ENCODE results near the gene SECISBP2L. TPM values are rescaled to one million over a fixed set of nuclear protein-coding genes. Genes with fewer than 3 reads are reported as not detected.

The SECISBP2L gene
- total RNA-seq, 1 donor from 2014 or later = 26.4 TPM

DNA sequence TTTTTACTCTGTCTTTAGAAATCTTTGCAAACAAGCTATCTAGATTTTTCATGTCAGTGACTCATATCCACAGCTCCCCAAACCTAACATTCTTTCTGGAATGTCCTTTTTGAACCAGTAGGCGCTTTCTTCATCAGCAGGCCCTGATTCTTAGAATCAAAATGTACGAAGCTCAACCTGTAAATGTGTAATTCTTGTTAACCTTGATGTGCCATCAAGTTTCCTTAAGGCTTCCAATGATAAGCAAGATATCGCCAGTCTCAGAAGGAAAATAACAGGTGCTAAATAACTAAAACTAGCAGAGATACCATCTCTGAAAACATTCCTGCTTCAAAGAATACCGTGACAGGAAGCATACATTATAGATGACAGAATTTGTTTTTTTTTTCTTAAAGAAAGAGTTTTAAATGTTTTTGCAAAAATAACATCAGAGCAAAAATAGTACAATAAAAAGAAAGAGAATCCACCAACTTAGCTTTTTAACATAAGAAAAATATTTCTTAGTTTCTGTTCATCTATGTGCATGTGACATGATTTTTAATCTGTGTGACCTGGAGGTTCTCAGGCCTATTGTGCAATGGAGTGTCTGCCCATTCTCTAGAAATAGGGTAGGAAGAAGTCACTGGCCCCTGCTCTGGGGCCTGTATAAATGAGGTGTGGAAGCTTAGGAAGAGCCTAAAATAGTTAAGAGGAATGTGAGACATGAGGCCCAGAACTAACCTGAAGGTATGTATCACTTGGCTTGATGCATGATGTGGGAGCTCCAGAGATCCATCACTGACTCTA lies 14.7 kb upstream of the SECISBP2L start:
- DNase-seq (ENCODE audit: low read depth in 2 of 2) = peak in 1 of 2 donors; percentile 80

GRCh38 chr15:49059491-49059890 lies 13.2 kb upstream of the SECISBP2L start:
- DNase-seq (ENCODE audit: low read depth in 2 of 2) = peak in 1 of 2 donors; percentile 62

GRCh38 chr15:49058559-49058958 lies 12.3 kb upstream of the SECISBP2L start:
- DNase-seq (ENCODE audit: low read depth in 2 of 2) = no peak

DNA sequence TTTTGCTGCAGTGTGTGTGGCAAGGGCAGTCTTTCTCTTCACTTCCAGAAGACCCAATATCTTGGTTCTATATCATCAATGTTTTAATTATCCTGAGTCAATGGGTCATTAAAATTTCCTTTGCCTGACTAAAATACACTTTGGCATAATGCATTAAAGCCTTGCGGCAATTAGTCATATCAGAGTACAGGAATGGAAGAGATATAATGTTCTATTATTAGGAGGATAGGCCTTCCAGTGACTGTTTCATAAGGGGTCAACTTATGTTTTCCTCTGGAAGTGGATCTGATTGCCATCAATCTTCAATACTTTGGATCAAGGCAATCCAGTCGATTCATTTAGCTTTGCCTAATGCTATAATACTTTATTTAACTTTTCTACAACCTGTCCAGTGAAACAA lies 9.4 kb upstream of the SECISBP2L start:
- no peak for DNase-seq (ENCODE audit: low read depth in 2 of 2)

DNA sequence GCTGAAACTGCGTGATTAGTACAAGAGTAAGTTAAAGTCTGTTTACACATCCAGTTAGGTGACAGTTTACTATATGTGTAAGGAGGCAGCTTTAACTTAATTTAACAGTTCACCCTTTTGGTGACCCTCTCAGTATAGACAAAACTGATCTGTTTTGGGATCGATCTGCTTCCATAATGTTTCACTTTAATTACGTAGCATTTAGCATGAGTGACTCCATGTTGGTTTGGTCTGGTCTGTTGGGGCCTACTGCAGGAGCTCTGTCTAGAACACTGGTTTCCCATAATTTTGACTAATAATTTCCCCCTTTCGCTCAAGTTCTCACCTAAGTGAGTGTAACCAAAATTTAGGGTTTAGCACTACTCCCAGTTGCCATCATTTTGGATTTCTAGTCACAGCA lies 6.4 kb upstream of the SECISBP2L start:
- no peak for DNase-seq (ENCODE audit: low read depth in 2 of 2)

DNA sequence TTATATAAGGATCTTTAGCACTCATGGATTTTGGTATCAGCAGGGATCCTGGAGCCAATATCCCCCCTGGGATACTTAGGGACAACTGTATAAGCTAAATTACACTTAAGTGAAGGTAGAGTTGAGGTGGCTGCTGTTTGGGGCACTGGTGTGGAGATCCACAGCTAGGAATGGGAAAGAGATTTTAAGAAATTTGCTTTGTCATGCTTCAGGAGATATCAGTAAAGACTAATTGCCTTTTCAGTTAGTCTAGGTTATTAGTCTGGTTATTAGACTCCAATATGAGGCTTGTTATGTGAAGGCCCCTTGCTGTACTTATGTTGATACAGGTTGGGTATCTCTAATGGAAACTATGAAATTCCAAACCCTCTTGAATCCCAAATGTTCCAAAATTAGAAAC lies 1.2 kb upstream of the SECISBP2L start:
- DNase-seq (ENCODE audit: low read depth in 2 of 2) = no peak

- peak; percentile 41 to 46 for DNase-seq (ENCODE audit: low read depth in 2 of 2)
Measured at GRCh38 chr15:49045751-49046219, 461 bp downstream of the SECISBP2L start.

DNA sequence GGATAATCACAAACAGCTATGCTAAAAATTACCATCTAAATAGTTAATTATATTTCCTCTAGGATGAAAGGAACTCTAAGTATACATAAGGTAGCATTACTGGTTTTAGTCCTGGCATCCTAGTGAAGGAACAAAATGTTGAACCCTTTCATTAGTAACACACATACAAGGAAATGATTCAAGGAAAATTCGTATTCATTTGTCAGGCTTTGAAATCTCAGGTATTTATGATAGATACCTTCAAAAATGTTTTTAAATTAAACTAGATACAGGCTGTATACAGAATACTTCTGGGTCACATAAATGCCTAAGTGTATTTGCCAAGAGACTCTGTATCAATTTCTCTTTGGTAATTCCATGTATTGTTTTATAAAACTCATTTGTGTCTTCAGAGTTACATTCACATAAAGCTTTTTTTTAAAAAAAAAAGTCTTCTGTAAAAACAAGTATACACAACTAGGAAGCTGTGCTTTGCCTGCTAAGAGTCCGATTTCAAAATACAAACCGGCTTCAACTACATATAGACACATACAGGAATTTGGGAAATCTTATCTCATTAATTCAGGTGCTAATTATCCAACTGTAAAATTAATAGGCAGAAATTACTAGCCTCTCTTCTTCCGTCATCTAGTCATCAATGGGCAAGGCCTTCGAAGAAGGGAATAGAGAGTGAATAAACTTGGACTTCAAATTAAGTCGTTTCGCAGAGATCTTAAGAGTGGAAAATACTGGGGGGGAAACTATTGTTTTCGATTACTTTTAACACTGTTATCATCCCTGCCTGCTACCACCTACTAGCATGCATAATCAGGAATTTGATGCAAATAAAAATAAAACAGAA lies 1.3 kb downstream of the SECISBP2L start:
- DNase-seq (ENCODE audit: low read depth in 2 of 2) = peak in 1 of 2 donors; percentile 12

DNA sequence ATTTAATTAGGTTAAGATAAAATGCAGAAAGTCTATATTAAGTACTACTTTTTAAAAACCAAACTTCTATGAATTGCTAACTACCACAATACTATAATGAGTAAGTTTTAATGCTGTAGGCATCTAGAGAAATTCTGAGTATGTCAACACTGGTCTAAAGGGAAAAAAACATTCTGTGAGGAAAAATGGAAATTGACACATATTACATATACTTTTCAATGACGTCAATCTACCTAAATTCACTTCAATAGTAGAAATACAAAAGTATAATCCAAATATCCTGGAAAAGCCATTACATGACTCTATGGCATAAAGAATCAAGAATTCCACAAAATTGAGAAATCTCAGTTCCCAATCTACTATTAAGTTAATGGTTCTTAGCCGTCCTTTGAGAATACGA lies 2.2 kb downstream of the SECISBP2L start:
- DNase-seq (ENCODE audit: low read depth in 2 of 2) = no peak

DNA sequence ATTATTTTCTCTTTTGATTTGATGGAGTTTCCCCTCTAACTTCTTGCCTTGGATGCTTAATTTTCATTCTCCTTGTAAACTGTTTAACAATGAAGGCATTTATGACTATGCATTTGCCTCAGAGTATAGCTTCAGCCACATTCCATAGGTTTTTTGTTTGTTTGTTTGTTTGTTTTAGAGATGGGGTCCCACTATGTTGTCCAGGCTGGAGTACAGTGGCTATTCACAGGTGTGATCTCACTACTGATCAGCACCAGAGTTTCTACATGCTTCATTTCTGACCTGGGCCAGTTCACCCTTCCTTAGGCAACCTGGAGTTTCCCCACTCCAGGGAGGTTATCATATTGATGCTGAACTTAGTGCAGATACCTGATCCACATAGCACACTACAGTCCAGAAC lies 4.1 kb downstream of the SECISBP2L start:
- DNase-seq (ENCODE audit: low read depth in 2 of 2) = no peak

GRCh38 chr15:49041426-49041825 lies 4.8 kb downstream of the SECISBP2L start:
- DNase-seq (ENCODE audit: low read depth in 2 of 2) = no peak

GRCh38 chr15:49040151-49040550 lies 6.1 kb downstream of the SECISBP2L start:
- no peak for DNase-seq (ENCODE audit: low read depth in 2 of 2)

DNA sequence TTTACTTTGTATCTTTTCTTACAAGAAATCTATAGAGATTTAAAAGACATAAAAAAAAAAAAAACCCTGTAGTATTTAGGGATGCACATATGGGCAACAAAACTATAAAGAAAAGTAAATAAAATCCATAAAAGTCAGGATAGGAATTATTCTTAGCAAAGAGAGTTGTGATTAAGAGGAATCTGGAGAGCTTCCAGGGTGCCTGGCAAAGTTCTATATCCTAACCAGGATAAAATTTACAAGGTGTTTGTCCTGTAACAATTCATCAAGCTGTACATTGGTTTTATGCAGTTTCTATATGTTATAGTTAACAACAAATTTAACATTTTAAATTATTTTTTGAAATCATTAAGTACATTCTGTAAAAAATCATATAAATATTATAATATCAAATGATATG lies 7.9 kb downstream of the SECISBP2L start:
- no peak for DNase-seq (ENCODE audit: low read depth in 2 of 2)

GRCh38 chr15:49037546-49037940 lies 8.7 kb downstream of the SECISBP2L start:
- peak in 1 of 2 donors; percentile 25 for DNase-seq (ENCODE audit: low read depth in 2 of 2)

DNA sequence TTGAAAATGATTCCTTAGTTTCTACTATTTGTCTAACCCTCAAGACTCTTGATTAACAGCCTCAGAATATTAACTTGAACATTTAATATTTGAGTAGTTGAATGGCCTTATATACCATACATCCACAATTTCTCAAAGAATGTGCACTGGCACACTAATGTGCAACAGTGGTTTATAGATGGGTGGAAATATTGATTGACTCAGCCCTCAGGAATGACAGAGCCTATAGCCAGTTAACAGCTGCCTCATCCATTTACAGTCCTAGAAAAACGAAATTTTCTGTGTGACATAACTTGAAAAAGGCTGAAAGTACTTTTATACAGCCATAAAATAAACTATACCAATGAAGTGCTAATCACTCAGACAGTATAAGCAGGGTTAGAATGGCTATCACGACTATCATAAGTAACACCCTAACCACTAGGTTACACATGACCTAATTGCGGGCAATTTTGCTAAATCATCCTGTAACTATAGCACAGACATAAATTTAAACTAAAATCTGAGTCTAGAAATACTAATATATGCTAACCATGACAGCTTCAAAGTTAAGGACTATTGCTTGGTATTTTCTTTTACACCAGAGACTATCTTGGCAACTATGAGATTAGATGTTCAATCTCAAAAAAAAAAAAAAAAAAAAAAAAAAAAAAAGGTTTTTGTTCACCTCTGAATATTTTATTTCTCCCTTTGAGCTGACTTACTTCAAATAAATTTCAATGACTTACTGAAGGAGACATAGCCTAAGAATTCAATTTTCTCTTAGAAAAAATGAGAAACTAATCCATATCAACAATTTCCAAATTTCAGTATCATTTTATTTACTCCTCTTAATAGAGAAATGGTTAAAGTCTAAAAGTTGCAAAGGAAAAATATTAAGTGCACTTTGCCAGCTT lies 9.3 kb downstream of the SECISBP2L start:
- no peak for DNase-seq (ENCODE audit: low read depth in 2 of 2)

DNA sequence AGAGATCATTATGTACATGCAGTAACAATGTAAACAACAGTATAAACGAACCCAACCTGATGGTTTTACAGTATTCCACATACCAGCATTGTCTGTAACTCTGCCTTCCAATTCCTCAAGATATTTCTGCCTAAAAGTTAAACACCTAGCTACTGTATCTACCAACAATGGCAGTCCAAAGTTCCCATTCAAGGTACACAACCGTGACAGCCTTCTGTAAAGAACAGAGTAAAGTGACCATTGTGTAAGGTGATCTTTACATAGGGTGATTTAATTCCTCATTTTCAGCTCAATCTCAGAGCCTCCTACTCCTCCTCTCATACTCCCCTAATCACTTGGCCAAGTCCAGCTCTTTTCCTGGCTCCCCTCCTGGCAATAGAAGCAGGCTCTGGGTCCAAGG lies 10.4 kb downstream of the SECISBP2L start:
- DNase-seq (ENCODE audit: low read depth in 2 of 2) = no peak

- DNase-seq (ENCODE audit: low read depth in 2 of 2) = no peak
Measured at GRCh38 chr15:49032601-49033145, 13.6 kb downstream of the SECISBP2L start.

- DNase-seq (ENCODE audit: low read depth in 2 of 2) = no peak
Measured at GRCh38 chr15:49031804-49032203, 14.4 kb downstream of the SECISBP2L start.

GRCh38 chr15:49026700-49027099 lies 19.5 kb downstream of the SECISBP2L start:
- no peak for DNase-seq (ENCODE audit: low read depth in 2 of 2)

GRCh38 chr15:49024840-49025239 lies 21.4 kb downstream of the SECISBP2L start:
- no peak for DNase-seq (ENCODE audit: low read depth in 2 of 2)

DNA sequence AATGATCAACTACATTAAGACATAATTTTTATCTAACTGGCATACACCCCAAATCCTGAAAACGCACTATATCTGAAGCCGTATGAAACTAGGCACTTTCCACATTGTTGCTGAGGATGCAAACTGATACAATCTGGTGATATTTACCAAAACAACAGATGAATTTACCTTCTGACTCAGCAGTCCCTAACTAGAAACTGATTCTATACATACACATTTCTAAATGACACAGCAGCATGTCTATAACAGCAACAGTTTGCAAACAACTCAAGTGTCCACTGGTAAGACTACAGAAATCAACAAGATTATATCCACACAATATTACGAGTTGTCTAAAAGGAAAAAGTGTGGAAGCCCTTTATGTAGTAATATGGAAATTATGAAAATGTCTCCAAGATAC lies 22.9 kb downstream of the SECISBP2L start:
- no peak for DNase-seq (ENCODE audit: low read depth in 2 of 2)
